Measurements from ENCODE around the gene RFK. TPM values are rescaled to one million over a fixed set of nuclear protein-coding genes. Genes with fewer than 3 reads are reported as not detected.

The RFK gene
- total and polyA plus RNA-seq, 9 of the 15 experiments (the other 6 are each of a cell fraction or from before 2014, with no cell fraction given): 3.8 to 51.1 (median 14.8) TPM

DNA sequence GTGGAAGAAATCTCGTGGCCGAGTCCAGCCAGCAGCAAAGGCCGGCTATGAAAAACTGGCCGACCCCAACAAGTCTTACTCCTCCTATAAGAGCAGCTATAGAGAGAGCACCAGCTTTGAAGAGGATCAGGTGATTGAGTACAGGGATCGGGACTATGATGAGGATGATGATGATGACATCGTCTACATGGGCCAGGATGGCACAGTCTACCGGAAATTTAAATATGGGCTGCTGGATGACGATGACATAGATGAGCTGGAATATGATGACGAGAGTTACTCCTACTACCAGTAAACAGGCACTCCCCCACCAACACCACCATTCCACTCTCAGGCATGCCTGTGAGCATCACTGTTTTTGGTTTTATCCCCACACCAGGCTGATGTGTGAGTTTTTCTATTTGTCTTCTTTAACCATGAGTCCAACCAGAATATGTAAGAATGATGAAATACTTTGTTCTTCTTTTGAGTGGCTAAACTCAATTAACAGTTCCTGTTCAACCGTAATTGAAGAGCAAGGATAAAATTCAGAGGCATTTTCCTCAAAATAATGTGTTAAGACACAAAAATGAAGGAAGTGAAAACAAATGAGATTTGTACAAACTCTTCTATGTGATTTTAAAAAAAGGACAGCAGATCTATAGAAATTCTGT is 35.5 kb downstream of the RFK start:
- H3K9ac ChIP-seq (ENCODE audit: insufficient read depth in 1 of 2, low read depth in 2 of 2, low read length in 2 of 2): peak overlapping the region in 1 of 2 experiments; percentile 18; a peak in 1 of 4 replicates
- H3K79me2 ChIP-seq (ENCODE audit: control insufficient read depth, insufficient read depth, low read length): no peaks in the 10 kb centered on the region
- no peak overlapping the region for H2AFZ ChIP-seq (ENCODE audit: low read depth, low read length)
- TF ChIP-seq, protein P1, sequence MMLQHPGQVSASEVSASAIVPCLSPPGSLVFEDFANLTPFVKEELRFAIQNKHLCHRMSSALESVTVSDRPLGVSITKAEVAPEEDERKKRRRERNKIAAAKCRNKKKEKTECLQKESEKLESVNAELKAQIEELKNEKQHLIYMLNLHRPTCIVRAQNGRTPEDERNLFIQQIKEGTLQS (IDR thresholded peaks at IDR 0.05): peak; percentile 61
- TF ChIP-seq, protein P1 (CRISPR knock-in tag; conservative IDR thresholded peaks at IDR 0.05): no peak
- TF ChIP-seq MCM2 (IDR thresholded peaks at IDR 0.05; ENCODE audit: low read depth) (no peak), RBM22 (IDR thresholded peaks at IDR 0.05; ENCODE audit: low read depth, low read length, poor library complexity, severe bottlenecking) (no peak), ETV6 (IDR thresholded peaks at IDR 0.05; ENCODE audit: borderline replicate concordance in 1 of 2, low read depth in 2 of 2, low read length in 1 of 2) (no peak), ETV6 (CRISPR knock-in tag; IDR thresholded peaks at IDR 0.05; ENCODE audit: borderline replicate concordance) (no peak), LEF1 (IDR thresholded peaks at IDR 0.05) (no peak), CEBPG (CRISPR knock-in tag; IDR thresholded peaks at IDR 0.05) (no peak), CEBPG (tag; conservative IDR thresholded peaks at IDR 0.05 in 1 of 2, IDR thresholded peaks at IDR 0.05 in 1 of 2) (peak in 1 of 2 experiments; percentile 54; a peak in 1 of 4 replicates)
- no peak overlapping the region for H3K4me3 ChIP-seq
- peak; percentile 52 for FAIRE-seq
- ChIA-PET CTCF (ENCODE audit: low intra/inter-chr PET ratio) (no interaction called here), POLR2A (interaction anchor here (0.9 to 1.9 kb wide), 9 partner anchors 11 to 295 kb away, joined by 3 to 10 read pairs (median 3); partner anchors contain the start of gene RFK)
- no peaks in the 10 kb centered on the region for H4K20me1 ChIP-seq (replicated peaks; ENCODE audit: control insufficient read depth, insufficient read depth, low read length)
- no peaks in the 10 kb centered on the region for H3K9me3 ChIP-seq (replicated peaks; ENCODE audit: control insufficient read depth, insufficient read depth, low read depth, low read length)
- BruUV-seq (replicated peaks): no TSS peak
- H3K4me2 ChIP-seq (ENCODE audit: insufficient read depth, low read length): peak overlapping the region; percentile 16; the same call in 1 of the 2 replicates
- WGBS (ENCODE audit: insufficient coverage, low coverage, missing lambda C conversion rate): 53% methylated on average over 5 of the region's 10 CpGs
- intact Hi-C loops (cut with micrococcal nuclease): no loop called here
- ATAC-seq: no peak
- H3K36me3 ChIP-seq (ENCODE audit: control insufficient read depth, insufficient read depth, low read length): no peaks in the 10 kb centered on the region; the same call in 2 of the 3 replicates
- no peak for DNase-seq (ENCODE audit: extremely low read depth in 1 of 4, low spot score in 3 of 4)
- H3K27me3 ChIP-seq (ENCODE audit: control insufficient read depth in 2 of 2, insufficient read depth in 2 of 2, low read length in 2 of 2): no peaks in the 10 kb centered on the region
- in situ Hi-C loops (cut with MboI): no loop called here
- peaks cover 6 to 47% of the 10 kb centered on the region in 2 experiments; a peak in 3 of 5 replicates for H3K4me1 ChIP-seq (replicated peaks in 1 of 2; ENCODE audit: control insufficient read depth in 2 of 2, insufficient read depth in 2 of 2, low read length in 2 of 2)
- H3K9me1 ChIP-seq (ENCODE audit: control insufficient read depth, insufficient read depth, low read length): no peaks in the 10 kb centered on the region
- peak overlapping the region; percentile 51; the same call in 2 of the 3 replicates for H3K27ac ChIP-seq (ENCODE audit: extremely low read depth, low read depth, low read length)
